Psoas muscle (tissue), 8 donors: ENCODE measurements around the gene SAMD7. TPM values are rescaled to one million over a fixed set of nuclear protein-coding genes. Genes with fewer than 3 reads are reported as not detected.

Source experiments
- ATAC-seq, 4 donors: fragments of 200-7000 bp; cut with Tn5 transposase; one replicate each; pipeline ENCODE4 v1.9.1; 2020; ENCODE audit warnings: moderate library complexity in 3 of 4, mild to moderate bottlenecking in 2 of 4
- DNase-seq, 2 donors: peaks; one replicate each; pipeline ENCODE4 v3.0.0-alpha.2; 2020
- H3K27ac ChIP-seq: fragments of 200-600 bp; one replicate; pipeline ENCODE4 v1.8.0; 2022
- H3K27me3 ChIP-seq, 3 donors: fragments of 200-600 bp in 1 of 3; one replicate each; pipeline versions ENCODE4 v1.6.1 to v1.8.0; 2013 to 2022; ENCODE audit warnings: low read length in 2 of 3, mild to moderate bottlenecking in 2 of 3, moderate library complexity in 1 of 3; ENCODE audit not compliant: insufficient read depth in 3 of 3
- H3K36me3 ChIP-seq, 2 donors: fragments of 200-600 bp in 1 of 2; one replicate each; pipeline versions ENCODE4 v1.6.1 to v1.8.0; 2013 to 2022; ENCODE audit warnings: low read depth in 1 of 2, mild to moderate bottlenecking in 1 of 2, moderate library complexity in 1 of 2; ENCODE audit not compliant: insufficient read depth in 1 of 2
- H3K4me1 ChIP-seq: fragments of 200-600 bp; one replicate; pipeline ENCODE4 v1.8.0; 2022
- H3K4me3 ChIP-seq: fragments of 200-600 bp; one replicate; pipeline ENCODE4 v1.8.0; 2022; ENCODE audit warnings: mild to moderate bottlenecking
- H3K9me3 ChIP-seq: fragments of 200-600 bp; one replicate; pipeline ENCODE4 v1.8.0; 2022
- CTCF ChIP-seq: fragments of 200-600 bp; IDR thresholded peaks from one replicate; pipeline ENCODE4 v1.8.0; 2022; ENCODE audit warnings: antibody characterized with exemption
- WGBS, 3 donors: extraction: QIAGEN DNeasy Blood & Tissue Kit; methylation state at CpG; one replicate each; pipeline versions ENCODE4 v1.1.6 to v1.1.7; 2013; 5-methylcytosine and 5-hydroxymethylcytosine counted together
- intact Hi-C, 2 donors: fragments of 100-400 bp; cut with DNase I; formaldehyde crosslinking; loops; one replicate each; pipeline versions ENCODE4 v1.11.0 to v1.14.2; 2022
- polyA plus RNA-seq, 3 donors: library from polyadenylated mRNA; stranded (reverse); fragments of 200-250 nt; gene quantifications; one replicate each; pipeline ENCODE4 v1.2.3, GENCODE V29; 2013
- total RNA-seq, 4 donors: library from RNA; stranded (reverse); fragmentation: NEBNext Ultra II Directional in 2 of 4; extraction: Animal tissue kit (Norgen Biotek cat#: 25700) in 2 of 4; gene quantifications; one replicate each; pipeline versions ENCODE4 v1.2.1 to v1.2.4, GENCODE V29; 2021 to 2023
- donor health status: healthy with polysubstance abuse.
- donor health status: DM: no; HTN: no; CAD: no; lungs with moderate emphysema.
- donor health status: Bipolar disorder and iron deficiency.
- donor health status: healthy.
- donor health status: DM: yes; HTN: yes; CAD: no.
- donor health status: DM: no; HTN: no; CAD: no.
- donor health status: DM: no; HTN: no; CAD: no.
- donor health status: DM: yes; HTN: yes; CAD: no.

Gene SAMD7
- total and polyA plus RNA-seq, 7 donors = not detected

GRCh38 chr3:169980055-169980454, 68.7 kb downstream of the SAMD7 start:
- DNase-seq (no peak), ATAC-seq (no peak)
- no peak overlapping the region for H3K27ac ChIP-seq
- no peaks in the 10 kb centered on the region for H3K9me3 ChIP-seq
- no peak for TF ChIP-seq CTCF
- intact Hi-C loops = loop anchor here (10.0 kb wide), 2 partner anchors 135 to 195 kb away; no protein-coding TSS in a partner anchor
- no peaks in the 10 kb centered on the region for H3K4me1 ChIP-seq
- no peaks in the 10 kb centered on the region for H3K27me3 ChIP-seq
- H3K4me3 ChIP-seq = no peak overlapping the region
- peaks cover 18 to 99% of the 10 kb centered on the region in 2 donors for H3K36me3 ChIP-seq
- 69 to 78% (median 70%) methylated on average over 2 of the region's 2 CpGs for WGBS, 3 donors

DNA sequence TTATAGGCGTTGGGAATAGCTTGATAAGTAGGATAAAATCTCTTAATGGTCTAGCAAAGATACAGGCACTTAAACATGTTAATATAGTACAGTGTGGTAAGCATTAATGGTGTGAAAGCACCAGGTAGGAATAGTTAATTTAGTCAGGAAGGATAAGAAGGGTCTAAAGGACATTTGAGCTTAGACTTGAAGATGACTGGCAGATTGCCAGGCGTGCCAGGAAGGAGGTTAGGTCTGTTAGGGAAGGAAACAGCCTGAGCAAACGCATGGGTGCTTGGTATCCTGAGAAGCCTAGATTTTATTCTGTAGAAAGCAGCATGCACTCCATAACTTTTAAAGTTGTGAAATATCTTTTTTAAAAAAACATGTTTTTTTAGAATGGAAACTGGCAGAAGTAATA, 72.9 kb downstream of the SAMD7 start:
- no peak for TF ChIP-seq CTCF
- no peaks in the 10 kb centered on the region for H3K9me3 ChIP-seq
- no peaks in the 10 kb centered on the region for H3K4me1 ChIP-seq
- no peak overlapping the region for H3K27ac ChIP-seq
- DNase-seq (no peak), ATAC-seq (no peak)
- peaks cover 12 to 100% of the 10 kb centered on the region in 2 donors for H3K36me3 ChIP-seq
- H3K4me3 ChIP-seq = no peak overlapping the region
- no peaks in the 10 kb centered on the region for H3K27me3 ChIP-seq
- intact Hi-C loops = loop anchor here (10.0 kb wide), 2 partner anchors 131 to 191 kb away; no protein-coding TSS in a partner anchor
- WGBS, 3 donors = 78 to 80% (median 79%) methylated on average over 3 of the region's 3 CpGs

Other genes starting within 250 kb of the SAMD7 start
- gene MECOM, start 247.9 kb upstream of the SAMD7 start, total RNA-seq = 10 to 100 TPM in 1 of 4 donors, 1 to 10 TPM in 3; 6.6 to 11.5 (median 8.1) TPM
- gene MECOM, start 247.9 kb upstream of the SAMD7 start, polyA plus RNA-seq = 1 to 10 TPM; 2.5 to 2.7 (median 2.6) TPM
- gene TERC, start 146.5 kb upstream of the SAMD7 start, total RNA-seq = 1 to 10 TPM in 2 of 4 donors, under 1 TPM in 1, not detected in 1; 0.75 to 4.8 (median 1.5) TPM
- under 1 TPM in 2 of 3 donors, not detected in 1; 0.23 to 0.31 TPM for gene TERC, start 146.5 kb upstream of the SAMD7 start, polyA plus RNA-seq
- under 1 TPM; 0.74 to 0.81 (median 0.74) TPM for gene ACTRT3, start 142.0 kb upstream of the SAMD7 start, total RNA-seq
- gene ACTRT3, start 142.0 kb upstream of the SAMD7 start, polyA plus RNA-seq = 1 to 10 TPM in 2 of 3 donors, under 1 TPM in 1; 0.63 to 3.0 (median 1.5) TPM
- gene MYNN, start 138.2 kb upstream of the SAMD7 start, total RNA-seq = 10 to 100 TPM; 13.5 to 16.8 (median 15.8) TPM
- gene MYNN, start 138.2 kb upstream of the SAMD7 start, polyA plus RNA-seq = 10 to 100 TPM; 10.1 to 16.8 (median 10.5) TPM
- not detected for gene LRRIQ4, start 98.7 kb upstream of the SAMD7 start, total RNA-seq
- gene LRRIQ4, start 98.7 kb upstream of the SAMD7 start, polyA plus RNA-seq = under 1 TPM in 1 of 3 donors, not detected in 2; 0.01 TPM
- under 1 TPM; 0.26 to 0.69 (median 0.49) TPM for gene LRRC34, start 98.7 kb upstream of the SAMD7 start, total RNA-seq
- gene LRRC34, start 98.7 kb upstream of the SAMD7 start, polyA plus RNA-seq = 1 to 10 TPM in 1 of 3 donors, under 1 TPM in 2; 0.23 to 1.7 (median 0.26) TPM
- gene LRRC31, start 41.6 kb upstream of the SAMD7 start, total RNA-seq = not detected
- under 1 TPM in 1 of 3 donors, not detected in 2; 0.01 TPM for gene LRRC31, start 41.6 kb upstream of the SAMD7 start, polyA plus RNA-seq
- 10 to 100 TPM; 61.5 to 78.2 (median 71.5) TPM for gene SEC62, start 55.2 kb downstream of the SAMD7 start, total RNA-seq
- 10 to 100 TPM; 38.1 to 70.2 (median 61.7) TPM for gene SEC62, start 55.2 kb downstream of the SAMD7 start, polyA plus RNA-seq
- gene GPR160, start 126.4 kb downstream of the SAMD7 start, total RNA-seq = 1 to 10 TPM in 1 of 4 donors, under 1 TPM in 3; 0.42 to 1.1 (median 0.87) TPM
- gene GPR160, start 126.4 kb downstream of the SAMD7 start, polyA plus RNA-seq = 1 to 10 TPM in 1 of 3 donors, under 1 TPM in 2; 0.52 to 1.2 (median 0.64) TPM